Measurements from ENCODE around the gene PROM1.

PROM1 gene

DNA sequence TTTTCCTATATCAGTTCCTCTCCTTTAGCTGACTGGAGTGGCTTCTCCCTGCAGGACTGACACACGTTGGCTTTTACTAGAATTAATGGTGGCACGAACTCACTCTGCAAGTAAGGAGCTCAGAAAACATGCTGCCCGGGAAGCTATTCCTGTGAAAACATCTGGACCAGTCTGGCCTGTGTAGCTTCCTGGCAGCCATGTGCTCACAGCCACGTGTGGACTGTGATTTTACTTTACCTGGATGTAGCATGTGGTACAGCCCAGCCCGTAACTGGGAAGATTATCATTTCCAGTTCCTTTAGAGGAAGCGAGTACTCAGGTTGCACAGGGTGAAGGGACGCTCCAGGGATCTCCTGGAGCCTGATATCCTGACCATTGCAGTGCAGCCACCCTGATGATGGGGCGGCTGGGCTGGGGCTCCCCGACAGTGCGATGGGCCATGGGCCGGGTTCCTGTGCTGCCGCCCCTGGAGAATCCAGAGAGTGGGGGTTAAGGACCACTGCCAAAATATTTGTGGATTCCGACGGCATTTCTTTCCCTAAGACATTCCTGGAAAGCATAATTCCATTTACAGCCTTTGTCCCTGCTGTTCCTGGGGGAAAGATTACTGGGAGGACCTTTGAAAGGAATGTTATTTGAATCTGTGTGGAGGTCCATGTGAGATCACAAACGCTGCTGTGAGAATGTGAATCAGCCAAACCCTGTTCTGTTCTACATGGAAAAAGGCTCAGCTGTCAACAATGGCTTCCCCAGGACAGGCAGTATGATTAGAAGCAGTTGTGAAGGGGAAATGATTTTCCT is 35.0 kb downstream of the PROM1 start:
- Histone ChIP-seq H2AFZ (ENCODE audit: low read length) (no peak overlapping the region), H4K20me1 (ENCODE audit: insufficient read depth, low read length) (no peaks in the 10 kb centered on the region), H3F3A (ENCODE audit: insufficient read depth, low read length) (no peaks in the 10 kb centered on the region), H3K9ac (ENCODE audit: low read length) (no peak overlapping the region), H3K9me2 (replicated peaks; ENCODE audit: insufficient read depth, low read length) (no peaks in the 10 kb centered on the region), H3K4me1 (ENCODE audit: low read length) (no peaks in the 10 kb centered on the region), H3K9me3 (replicated peaks; ENCODE audit: insufficient read depth, low read length) (no peaks in the 10 kb centered on the region), H3K36me3 (replicated peaks; ENCODE audit: insufficient read depth, low read length) (no peaks in the 10 kb centered on the region), H3K4me2 (ENCODE audit: low read depth, low read length) (no peak overlapping the region), H3K27ac (ENCODE audit: low read length) (no peak overlapping the region), H3K79me2 (ENCODE audit: low read length) (no peaks in the 10 kb centered on the region), H3K27me3 (replicated peaks; ENCODE audit: insufficient read depth, low read length) (no peaks in the 10 kb centered on the region), H3K4me3 (ENCODE audit: low read length) (no peak overlapping the region)
- no peak for DNase-seq
- no peak for TF ChIP-seq EZH2phosphoT487 (IDR thresholded peaks at IDR 0.05; ENCODE audit: low read length)
- TF ChIP-seq, protein P1, sequence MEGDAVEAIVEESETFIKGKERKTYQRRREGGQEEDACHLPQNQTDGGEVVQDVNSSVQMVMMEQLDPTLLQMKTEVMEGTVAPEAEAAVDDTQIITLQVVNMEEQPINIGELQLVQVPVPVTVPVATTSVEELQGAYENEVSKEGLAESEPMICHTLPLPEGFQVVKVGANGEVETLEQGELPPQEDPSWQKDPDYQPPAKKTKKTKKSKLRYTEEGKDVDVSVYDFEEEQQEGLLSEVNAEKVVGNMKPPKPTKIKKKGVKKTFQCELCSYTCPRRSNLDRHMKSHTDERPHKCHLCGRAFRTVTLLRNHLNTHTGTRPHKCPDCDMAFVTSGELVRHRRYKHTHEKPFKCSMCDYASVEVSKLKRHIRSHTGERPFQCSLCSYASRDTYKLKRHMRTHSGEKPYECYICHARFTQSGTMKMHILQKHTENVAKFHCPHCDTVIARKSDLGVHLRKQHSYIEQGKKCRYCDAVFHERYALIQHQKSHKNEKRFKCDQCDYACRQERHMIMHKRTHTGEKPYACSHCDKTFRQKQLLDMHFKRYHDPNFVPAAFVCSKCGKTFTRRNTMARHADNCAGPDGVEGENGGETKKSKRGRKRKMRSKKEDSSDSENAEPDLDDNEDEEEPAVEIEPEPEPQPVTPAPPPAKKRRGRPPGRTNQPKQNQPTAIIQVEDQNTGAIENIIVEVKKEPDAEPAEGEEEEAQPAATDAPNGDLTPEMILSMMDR (IDR thresholded peaks at IDR 0.05; ENCODE audit: low read length) = no peak
- no peak for TF ChIP-seq EZH2 (optimal IDR thresholded peaks at IDR 0.05; ENCODE audit: low read depth, low read length)

DNA sequence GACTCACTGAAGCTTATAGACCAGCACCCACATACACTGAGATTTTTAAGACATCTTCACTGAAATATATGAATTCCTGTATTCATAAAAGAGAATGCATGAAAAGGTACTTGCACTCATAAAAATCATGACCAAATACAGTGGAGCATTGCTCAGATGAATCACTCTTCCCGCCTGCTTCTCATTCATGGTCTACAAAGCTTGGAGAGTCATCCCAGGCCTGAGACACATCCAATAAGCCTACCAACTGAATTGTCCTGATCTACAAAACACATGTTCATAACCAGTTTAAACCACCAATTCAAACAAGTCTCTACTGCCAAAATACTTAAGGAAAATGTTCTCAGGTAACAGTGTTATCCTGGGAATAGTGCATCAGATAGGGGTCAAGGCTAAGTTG is 38.1 kb downstream of the PROM1 start:
- Histone ChIP-seq H3K27ac (ENCODE audit: low read length) (no peak overlapping the region), H2AFZ (ENCODE audit: low read length) (no peak overlapping the region), H3K4me3 (ENCODE audit: low read length) (no peak overlapping the region), H3K9ac (ENCODE audit: low read length) (no peak overlapping the region), H3K4me2 (ENCODE audit: low read depth, low read length) (no peak overlapping the region), H3K27me3 (replicated peaks; ENCODE audit: insufficient read depth, low read length) (no peaks in the 10 kb centered on the region), H3K36me3 (replicated peaks; ENCODE audit: insufficient read depth, low read length) (no peaks in the 10 kb centered on the region), H4K20me1 (ENCODE audit: insufficient read depth, low read length) (no peaks in the 10 kb centered on the region), H3F3A (ENCODE audit: insufficient read depth, low read length) (no peaks in the 10 kb centered on the region), H3K9me2 (replicated peaks; ENCODE audit: insufficient read depth, low read length) (no peaks in the 10 kb centered on the region), H3K4me1 (ENCODE audit: low read length) (no peaks in the 10 kb centered on the region), H3K79me2 (ENCODE audit: low read length) (no peaks in the 10 kb centered on the region), H3K9me3 (replicated peaks; ENCODE audit: insufficient read depth, low read length) (no peaks in the 10 kb centered on the region)
- TF ChIP-seq EZH2phosphoT487 (IDR thresholded peaks at IDR 0.05; ENCODE audit: low read length) = no peak
- TF ChIP-seq, protein P1 (IDR thresholded peaks at IDR 0.05; ENCODE audit: low read length) = no peak
- TF ChIP-seq EZH2 (optimal IDR thresholded peaks at IDR 0.05; ENCODE audit: low read depth, low read length) = no peak
- DNase-seq = no peak

DNA sequence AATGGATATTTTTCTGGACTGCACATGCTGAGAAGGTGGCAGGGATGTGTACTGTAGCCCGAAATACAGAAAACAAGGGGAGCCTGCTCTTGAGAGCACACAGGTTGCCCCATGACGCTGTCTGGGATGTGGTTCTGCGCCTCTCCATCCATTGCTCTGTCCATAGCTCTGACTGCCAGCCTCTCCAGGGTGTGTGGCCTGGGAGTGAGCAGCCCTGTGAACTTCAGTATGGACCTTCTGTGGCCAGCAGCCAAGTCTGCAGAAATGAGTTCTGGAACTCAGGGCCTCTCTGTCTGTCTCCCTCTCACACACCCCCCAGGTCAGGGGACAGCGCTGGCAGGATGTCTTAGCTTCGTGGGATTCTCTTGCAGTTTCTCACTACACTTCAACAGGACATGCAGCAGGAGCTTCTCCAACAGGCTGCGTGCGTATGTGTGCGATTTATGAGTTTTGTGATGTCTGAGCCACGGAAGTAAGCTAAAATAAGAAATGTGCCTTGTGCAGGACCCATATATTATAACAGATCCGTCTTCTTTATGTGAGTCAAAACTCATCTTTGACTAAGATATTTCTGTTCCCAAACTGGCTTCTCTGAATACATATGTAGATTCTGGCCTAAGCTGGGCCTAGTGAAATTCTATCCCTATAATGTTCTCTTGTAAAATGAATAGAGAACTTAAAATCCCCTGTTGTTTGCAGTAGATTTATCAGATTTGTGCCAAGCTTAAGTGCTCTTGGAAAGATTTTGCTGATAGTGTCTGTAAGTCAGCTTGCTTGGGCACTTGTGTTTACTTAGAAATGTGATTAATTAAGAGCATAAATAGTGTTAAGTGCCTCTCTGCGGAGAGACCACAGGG is 40.0 kb downstream of the PROM1 start:
- Histone ChIP-seq H3K27me3 (replicated peaks; ENCODE audit: insufficient read depth, low read length) (no peaks in the 10 kb centered on the region), H3K4me3 (ENCODE audit: low read length) (no peak overlapping the region), H3F3A (ENCODE audit: insufficient read depth, low read length) (no peaks in the 10 kb centered on the region), H3K4me1 (ENCODE audit: low read length) (no peaks in the 10 kb centered on the region), H2AFZ (ENCODE audit: low read length) (no peak overlapping the region), H3K9me2 (replicated peaks; ENCODE audit: insufficient read depth, low read length) (no peaks in the 10 kb centered on the region), H3K27ac (ENCODE audit: low read length) (no peak overlapping the region), H3K9ac (ENCODE audit: low read length) (no peak overlapping the region), H3K9me3 (replicated peaks; ENCODE audit: insufficient read depth, low read length) (no peaks in the 10 kb centered on the region), H4K20me1 (ENCODE audit: insufficient read depth, low read length) (no peaks in the 10 kb centered on the region), H3K36me3 (replicated peaks; ENCODE audit: insufficient read depth, low read length) (no peaks in the 10 kb centered on the region), H3K4me2 (ENCODE audit: low read depth, low read length) (no peak overlapping the region), H3K79me2 (ENCODE audit: low read length) (no peaks in the 10 kb centered on the region)
- DNase-seq = no peak
- TF ChIP-seq, protein P1 (IDR thresholded peaks at IDR 0.05; ENCODE audit: low read length) = no peak
- TF ChIP-seq EZH2phosphoT487 (IDR thresholded peaks at IDR 0.05; ENCODE audit: low read length) (no peak), EZH2 (optimal IDR thresholded peaks at IDR 0.05; ENCODE audit: low read depth, low read length) (no peak)
